DMS153 (cell line): Measurements from ENCODE around the gene P2RX4.
"Not testable (repeated sequence)": the region's sequence is repeated elsewhere in the genome, so short reads cannot be mapped to it uniquely, and the experiment has no call there.

Experiments
- DNase-seq: peaks from one replicate; lab custom pipeline; 2025; lab: John Stamatoyannopoulos, UW

Gene P2RX4

DNA sequence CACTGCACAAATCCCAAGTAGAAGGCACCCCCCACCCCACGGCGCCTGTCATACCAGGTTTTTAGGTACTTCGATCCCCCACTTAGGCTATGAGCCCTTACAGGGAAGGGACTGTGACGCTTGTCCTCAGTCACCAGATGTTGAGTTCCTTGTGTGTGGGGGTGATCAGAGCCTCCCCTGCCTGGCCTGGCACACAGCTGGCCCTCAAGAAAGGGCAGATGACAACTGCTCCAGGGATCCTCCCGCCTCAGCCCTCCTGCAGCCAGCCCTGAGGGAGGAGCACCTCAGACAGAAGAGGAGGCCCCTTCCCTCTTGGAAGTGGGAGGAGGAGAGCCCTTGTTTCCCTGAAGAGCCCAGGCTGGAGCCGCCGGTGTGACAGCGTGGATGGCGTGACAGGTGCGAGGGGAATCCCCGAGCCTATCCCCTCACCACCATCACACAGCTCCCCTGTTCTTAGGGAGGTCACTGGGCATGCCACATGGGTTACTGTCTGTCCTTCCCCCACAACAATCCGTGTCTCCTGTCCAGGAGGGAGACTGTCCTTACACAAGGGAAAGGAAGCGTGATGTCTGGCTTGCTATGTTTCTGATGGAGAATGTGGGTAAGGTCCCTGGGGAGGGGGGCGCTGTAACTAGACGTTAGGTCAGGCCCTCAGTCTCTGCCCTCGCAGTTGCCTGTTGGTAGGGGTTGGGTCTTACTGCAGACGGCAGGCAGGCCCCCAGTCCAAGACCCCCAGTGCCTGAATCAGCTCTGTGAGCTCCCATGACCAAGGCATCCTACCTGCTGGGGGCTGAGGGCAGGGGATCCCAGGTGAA lies 31.4 kb downstream of the P2RX4 start:
- DNase-seq: no peak

DNA sequence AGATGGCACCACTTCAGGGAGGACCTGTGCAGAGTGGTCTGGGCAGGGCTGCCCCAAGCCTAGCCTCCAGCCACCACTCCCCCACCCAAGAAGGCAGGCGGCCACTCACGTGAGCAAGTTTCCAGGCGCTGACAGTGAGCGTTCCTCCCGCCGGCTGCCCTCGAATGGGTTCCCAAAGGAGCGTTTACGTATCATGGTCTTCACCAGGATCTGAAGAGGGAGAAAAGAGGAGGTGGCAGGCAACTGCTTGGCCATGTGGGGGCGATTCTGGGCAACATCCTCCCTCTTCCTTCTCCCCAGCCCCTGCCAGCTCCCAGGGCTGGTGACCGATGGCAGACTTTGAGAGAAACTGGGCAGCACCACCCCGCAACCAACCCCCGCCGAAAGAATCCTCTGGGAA lies 35.1 kb downstream of the P2RX4 start:
- DNase-seq: no peak

DNA sequence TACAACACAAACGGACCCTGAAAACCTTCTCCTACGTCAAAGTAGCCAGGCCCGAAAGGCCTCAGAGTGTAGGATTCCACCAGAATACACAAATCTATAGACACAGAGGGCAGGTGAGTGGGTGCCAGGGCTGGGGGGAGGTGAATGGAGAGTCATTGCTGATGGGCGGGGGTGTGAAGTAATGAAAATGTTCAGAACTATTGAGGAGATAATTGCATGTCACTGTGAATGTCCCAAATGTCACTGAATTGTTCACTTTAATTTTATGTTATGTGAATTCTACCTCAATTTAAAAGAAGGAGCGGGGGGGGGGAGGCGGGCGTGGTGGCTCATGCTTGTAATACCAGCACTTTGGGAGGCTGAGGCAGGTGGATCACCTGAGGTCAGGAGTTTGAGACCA lies 36.0 kb downstream of the P2RX4 start:
- DNase-seq: no peak

DNA sequence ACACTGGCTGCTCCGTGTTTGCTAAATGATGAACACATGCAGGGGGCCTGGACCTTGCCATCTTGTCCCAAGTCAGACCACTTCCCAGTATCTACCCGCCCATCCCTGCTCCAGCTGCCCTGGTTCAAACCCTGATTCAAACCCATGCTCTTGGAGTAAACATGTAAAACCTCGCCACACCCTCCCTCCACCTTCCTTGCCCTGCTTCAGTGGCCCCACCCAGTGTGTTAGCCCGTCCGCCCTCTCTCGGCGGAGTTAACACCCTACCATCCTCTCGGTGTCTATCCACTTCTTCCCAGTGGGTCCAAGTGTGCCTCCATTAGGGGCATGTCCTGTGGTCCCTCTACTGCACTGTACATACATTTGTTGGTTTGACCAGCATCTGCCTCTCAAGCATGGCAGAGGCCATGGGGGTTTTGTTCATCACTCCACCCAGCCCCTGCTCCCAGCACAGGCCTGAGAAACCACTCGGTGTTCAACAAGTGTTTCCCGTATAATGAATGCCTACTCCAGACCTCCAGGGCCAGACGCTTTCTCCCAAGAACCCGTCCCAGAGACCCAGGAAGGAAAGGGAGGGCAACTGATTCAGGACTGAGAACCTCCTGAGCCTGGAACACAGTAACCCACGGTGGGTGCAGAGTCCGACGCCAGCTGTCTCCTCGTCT lies 37.1 kb downstream of the P2RX4 start:
- DNase-seq: no peak

DNA sequence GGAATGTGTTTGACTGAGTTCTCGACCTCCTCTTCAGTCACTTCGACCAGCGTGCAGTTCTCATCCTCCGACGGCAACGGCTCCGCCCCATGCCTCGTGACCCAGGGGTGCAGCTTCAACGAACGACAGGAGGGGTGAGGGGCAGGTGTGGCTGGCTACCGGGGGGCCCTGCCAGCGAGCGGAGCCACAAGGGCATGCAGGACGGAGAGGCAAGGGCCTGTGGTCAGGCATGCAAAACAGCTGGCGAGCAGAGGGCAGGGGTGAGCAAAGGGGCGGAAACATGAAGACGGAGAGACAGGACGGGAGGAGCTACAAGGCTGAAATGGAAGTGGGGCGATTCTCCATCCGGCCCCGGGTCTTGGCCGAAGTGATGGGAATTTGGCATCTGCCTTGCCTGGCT lies 38.7 kb downstream of the P2RX4 start:
- no peak for DNase-seq

DNA sequence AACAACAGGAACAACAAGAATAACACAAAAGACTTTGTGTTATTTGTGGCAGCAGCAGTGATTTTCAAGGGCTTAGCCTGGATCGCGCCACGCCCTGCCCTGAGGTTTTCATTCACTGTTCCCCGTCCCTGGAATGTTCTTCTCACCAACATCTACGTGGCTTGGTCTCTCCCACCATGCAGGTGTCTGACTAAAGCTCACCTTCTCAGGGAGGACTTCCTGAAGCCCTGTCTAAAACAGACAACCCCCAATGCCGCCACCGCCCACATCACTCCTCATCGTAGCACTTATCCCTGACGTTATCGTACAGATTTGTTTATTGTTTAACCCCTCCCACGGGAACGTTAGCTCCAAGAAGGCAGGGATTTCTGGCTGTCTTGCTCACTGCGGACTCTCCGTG lies 40.4 kb downstream of the P2RX4 start:
- DNase-seq: no peak

DNA sequence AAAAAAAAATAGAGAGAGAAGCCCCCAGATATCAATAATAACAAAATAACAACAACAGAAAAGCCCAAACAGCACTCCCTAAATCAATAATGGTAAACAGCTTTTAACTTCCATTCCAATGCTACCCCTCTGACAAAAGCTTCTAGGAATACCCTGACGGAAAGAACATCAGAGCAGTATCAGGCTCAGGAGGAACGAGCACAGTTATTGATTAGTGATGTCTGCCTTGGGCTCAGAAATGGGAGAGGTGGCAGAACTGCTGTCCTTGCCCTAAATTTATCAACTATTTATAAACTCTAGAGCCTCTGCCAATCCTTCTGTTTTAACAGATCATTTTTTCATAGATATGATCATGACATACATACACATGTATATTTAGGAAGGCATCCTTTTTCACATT lies 41.9 kb downstream of the P2RX4 start:
- no peak for DNase-seq

DNA sequence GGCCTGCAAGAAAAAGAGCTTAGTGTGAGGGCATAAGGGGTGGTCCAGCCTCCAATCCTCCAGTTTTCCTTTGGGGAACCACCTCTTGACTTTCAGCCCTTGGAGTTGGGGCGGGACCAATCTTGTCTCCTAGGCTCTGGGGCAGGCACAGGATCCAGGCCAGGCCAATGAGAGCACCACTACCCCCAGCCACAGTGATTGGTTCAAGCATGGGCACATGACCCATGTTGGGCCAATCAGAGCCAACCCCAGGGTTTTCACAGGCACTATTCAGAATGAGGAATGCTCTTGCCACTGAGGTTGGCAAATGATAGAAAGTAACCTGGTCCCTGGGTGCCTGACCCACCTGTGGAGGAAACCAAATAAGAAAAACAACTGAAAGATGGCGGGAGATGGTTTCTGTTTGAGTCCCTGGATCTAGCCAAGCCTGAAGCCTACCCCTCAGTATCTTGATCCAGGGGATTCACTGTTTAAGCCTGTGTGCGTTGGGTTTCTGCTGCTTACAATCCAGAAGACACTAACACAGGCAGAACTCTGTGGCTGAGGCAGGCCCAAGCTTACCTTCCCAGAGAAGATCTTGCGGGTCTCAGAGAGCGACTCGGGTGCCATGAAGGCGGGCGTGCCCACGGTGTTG lies 42.9 kb downstream of the P2RX4 start:
- DNase-seq: no peak

DNA sequence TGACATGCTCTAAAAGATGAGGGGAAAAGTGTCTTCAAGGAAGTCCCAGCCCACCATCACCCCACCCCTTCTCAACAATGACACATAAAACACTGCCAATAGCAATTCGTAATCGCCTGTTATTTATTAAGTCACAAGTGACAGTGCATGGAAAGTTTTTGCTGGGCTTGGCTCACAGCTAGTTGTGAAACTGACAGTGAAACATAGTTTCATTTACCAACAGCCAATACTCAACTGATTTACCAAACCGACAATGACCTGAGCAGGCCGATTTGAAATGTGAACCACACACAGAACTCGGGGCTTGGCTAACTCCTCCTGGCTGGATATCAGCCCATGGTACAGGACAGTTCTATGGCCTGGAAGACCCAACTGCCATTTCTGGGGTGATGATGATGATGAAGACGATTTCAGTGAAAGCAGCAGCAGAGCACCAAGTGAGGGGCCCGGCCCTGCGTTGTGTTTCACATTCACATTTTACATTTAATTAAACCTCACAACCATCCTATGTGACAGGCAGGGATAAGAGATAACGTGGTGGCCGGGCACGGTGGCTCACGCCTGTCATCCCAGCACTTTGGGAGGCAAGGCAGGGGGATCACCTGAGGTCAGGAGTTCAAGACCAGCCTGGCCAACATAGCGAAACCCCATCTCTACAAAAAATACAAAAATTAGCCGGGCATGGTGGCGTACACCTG lies 43.9 kb downstream of the P2RX4 start:
- DNase-seq: no peak

DNA sequence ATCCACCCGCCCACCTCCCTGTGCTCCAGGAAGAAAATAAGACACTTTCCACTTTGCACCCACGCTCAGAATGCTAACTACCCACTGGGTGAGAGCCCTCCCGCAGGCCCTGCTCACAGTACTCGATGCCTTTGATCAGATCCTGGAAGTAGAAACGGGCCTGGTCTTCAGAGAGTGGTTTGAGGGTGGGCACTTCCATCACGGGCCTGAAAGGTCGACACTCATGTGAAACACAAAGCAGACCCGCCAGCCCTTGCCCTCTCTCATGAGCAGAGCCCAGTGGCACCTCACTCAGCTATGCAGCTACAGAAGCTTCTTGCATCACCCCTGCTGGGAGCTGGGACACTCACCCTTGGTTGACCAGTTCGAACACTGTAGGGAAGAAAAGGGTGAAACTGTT lies 45.5 kb downstream of the P2RX4 start:
- no peak for DNase-seq

DNA sequence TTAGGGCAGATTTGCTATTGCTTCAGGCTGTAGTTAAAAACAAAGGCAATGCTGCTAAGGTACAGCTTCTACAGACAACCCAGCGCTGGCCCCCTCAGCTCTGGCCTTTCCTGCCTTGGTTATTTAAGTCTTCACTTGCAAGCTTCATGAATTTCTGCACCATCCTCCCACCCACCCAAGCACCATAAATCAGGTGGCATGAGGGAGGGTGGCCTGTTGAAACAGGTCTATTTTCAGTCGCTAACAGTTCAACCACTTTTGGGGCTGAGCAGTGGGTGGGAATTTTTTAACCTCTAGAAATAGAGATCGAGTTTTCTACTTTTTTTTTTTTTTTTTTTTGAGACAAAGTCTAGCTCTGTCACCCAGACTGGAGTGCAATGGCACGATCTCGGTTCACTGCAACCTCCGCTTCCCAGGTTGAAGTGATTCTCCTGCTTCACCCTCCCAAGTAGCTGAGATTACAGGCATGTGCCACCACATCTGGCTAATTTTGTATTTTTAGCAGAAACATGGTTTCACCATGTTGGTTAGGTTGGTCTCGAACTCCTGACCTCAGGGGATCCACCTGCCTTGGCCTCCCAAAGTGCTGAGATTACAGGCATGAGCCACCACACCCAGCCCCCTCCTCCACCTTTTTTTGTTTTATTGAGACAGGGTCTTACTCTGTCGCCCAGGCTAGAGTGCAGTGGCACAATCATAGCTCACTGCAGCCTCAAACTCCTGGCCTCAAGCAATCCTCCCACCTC lies 47.9 kb downstream of the P2RX4 start:
- not testable (repeated sequence) for DNase-seq

DNA sequence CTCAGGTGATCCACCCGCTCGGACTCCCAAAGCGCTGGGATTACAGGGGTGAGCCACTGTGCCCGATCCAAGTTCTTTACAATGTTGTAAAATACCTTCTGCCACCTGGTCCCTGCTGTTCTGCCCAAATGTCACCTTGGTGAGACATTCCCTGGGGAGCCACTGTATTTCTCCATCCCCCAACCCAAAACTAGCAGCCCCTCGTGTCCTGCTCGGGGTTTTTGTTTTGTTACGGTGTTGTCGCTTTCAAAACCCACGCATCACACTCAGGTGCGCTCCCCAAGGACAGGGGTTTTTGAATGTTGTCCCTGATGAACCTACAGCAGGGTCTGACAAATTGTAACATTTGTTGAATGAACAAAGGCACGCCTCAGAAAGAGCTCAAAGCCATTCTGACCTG lies 49.1 kb downstream of the P2RX4 start:
- DNase-seq: no peak

DNA sequence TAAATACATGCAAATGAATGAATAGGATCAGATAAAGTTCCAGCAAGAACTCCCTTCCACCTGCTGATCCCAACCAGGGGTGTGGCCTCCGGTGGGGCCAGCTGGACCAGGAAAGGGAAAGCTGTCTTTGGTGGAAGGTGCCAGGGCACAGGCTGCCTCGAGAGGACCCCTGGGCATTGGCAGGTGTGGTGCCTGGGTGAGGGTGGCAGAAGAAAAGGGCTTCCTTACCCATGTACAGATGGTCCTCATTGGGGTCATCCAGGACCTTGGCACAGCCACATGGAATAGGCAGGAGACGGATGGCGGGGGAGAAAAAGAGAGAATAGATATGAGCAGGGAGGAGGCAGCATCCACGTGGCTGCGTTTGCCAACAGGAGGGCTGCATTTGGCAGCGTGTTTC lies 50.2 kb downstream of the P2RX4 start:
- no peak for DNase-seq

DNA sequence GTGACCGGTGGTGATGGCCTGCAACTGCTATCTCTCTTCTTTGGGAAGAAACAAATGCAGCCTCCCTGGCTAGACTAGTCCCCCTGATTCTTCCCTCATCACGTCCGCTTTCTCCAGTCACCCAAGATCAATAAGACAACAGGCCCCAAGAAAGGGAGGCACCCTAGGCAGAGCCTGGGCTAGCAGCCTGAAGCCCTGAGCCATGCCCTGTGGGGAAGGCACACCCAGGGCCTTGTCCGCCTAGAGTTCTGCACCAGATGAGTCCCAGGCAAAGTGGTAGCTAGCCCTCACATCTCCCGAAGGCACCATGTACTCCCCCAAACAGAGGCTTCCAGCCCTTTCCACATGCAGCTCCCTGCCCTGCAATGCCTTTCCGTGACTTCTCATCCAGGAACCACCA lies 51.5 kb downstream of the P2RX4 start:
- DNase-seq: no peak

DNA sequence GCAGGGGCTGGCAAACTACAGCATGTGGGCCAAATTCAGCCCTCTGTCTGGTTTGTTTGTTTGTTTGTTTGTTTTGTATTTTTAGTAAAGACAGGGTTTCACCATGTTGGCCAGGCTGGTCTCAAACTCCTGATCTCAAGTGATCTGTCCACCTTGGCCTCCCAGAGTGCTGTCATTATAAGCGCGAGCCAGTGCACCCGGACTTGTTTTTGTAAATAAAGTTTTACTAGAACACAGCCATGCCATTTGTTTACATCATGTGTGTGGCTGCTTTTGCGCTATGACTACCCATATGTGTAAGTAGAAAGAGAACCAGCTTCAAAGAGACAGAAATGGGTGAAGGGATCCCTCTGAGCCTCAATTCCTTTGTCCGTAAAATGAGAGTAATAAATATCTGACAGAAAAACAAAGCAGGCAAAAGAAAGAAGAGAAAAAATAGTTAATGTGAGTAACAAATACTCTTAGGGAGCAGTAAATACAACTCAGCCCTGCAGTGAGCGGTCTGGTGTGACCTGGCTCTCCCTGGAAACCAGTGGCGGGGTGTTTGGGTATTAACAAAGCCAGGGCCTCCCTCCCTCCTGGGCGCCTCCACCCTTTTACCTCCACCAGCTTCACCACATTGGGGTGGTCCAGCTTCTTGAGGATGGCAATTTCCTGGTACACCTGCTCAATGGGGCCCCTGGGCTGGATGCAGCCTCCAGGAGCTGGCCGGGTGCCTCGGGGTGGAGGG lies 53.4 kb downstream of the P2RX4 start:
- no peak for DNase-seq

DNA sequence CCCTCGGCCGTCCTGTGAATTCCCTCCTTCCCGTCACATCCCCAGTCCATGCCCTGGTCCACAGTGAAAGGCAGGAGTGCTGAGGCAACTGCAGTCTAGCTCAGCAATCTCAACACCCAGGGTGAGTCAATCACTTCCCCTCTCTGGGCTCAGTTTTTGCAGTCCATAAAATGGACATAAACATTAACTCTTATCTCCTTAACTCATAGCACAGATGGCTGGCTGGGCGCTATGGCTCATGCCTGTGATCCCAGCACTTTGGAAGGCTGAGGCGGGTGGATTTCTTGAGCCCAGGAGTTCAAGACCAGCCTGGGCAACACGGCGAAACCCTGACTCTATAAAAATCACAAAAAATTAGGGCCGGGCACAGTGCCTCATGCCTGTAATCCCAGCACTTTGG lies 54.2 kb downstream of the P2RX4 start:
- no peak for DNase-seq

DNA sequence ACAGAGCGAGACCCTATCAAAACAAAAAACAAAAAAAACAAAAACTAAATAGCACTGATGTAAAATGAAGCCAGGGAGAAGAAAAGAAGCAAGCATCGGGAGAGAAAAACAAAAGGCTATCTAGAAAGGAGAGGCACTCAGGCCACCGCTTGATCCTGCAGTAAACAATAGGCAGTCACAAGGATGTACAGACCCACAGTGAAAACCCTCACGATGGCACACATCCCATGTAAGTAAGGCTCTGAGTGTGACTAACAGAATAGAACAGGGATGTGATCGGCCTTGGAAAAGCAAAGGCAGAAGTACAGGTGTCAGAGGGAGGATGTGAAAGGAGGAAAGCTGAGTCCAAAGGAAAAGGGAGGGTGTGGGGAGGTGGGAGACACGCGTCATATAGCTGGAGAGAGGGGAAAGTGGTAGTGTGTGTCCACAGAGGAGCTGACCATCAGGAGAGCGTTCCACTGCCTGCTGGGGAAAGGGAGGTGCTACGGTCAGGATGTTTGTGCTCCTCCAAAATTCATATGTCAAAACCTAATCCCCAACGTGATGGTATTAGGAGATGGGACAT lies 55.1 kb downstream of the P2RX4 start:
- no peak for DNase-seq

DNA sequence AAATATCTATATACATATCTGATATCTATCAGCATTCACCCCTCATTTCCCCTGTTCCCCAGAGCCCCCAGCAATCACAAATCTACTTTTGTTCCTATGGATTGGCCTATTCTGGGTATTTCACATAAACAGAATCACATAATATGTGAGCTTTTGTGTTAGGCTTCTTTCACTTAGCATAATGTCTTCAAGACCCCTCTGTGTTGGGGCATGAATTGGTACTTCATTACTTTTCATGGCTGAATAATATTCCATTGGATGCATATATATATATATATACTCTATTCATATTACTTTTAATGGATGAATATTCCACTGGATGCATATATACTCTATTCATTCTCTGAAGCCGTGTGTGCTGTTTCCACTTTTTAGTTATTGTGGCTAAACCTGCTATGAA lies 57.9 kb downstream of the P2RX4 start:
- DNase-seq: no peak

DNA sequence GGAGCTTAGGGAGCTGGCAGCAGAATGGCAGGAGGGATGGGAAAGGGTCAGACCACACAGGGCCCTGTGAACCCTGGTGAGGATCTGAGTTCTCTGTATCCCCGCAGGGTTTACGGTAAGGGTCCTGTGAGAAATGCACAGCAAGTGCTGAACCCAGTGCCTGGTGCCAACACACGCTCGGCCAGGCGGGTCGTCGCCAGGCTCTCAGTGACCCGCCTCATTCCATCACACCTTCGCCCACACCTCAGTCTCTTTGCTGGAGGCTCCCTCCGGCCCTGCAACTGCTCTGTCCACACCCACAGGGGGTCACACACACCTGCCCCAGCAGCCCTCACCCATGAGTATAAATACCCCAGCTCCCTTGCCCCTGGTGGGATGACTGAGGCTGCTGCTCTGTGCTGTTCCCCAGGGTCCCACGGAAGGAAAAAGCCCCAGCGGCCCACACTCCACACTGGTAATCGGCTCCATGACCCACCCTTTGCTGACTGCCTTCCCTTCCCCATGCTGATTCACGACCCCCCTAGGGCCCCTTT lies 63.5 kb downstream of the P2RX4 start:
- no peak for DNase-seq

DNA sequence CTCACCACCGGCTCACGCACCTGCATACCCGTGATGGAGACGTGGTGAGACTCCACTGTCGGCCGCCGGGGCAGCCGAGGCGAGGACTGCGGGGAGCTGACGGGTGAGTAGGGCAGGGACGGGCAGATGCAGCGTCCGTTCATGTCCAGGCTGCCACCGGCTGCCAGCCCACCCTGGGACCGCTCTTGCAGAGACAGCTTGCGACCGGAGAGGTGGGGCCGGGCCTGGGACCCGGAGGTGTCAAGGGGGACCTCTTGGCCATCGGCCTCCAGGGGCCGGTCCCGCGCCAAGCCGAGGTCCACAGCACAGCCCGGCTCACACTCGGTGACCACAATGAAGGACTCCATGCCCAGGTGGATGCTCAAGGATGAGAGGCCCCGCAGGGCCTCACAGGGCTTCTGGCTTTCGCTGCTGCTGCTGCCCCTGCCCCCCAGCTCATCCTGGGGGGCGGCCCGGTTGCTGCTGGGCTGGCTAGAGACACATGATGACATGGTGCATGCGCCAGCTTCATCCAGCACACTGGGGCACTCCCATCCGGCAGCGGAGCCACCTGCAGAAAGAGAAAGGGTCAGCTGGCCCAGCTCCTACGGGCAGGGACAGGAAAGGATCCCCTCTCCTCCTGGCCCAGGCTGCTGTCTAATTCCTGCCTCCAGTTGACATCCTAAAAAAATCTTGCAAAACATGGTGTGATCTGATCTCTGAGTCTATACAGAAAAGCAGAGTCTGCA lies 64.3 kb downstream of the P2RX4 start:
- no peak for DNase-seq
